K562 (cell line): ENCODE data around the gene RBM19. TPM values are rescaled to one million over a fixed set of nuclear protein-coding genes. Genes with fewer than 3 reads are reported as not detected.

Experiments
- ATAC-seq: fragments of 200-7000 bp; cut with Tn5 transposase; 3 replicates; pipeline ENCODE4 v1.9.1; 2020; ENCODE audit warnings: moderate library complexity
- BruUV-seq: library from RNA; stranded (reverse); fragments of 400-500 nt; replicated peaks from 2 replicates; lab custom pipeline; 2021; lab: Mats Ljungman, UMichigan
- CTCF ChIA-PET: fragments of 300-600 bp; formaldehyde crosslinking; extraction: SDS; loops from one replicate; lab custom pipeline; 2021; ENCODE audit warnings: low intra/inter-chr PET ratio; lab: Yijun Ruan, JAX
- POLR2A ChIA-PET: fragments of 300-600, 350-650 bp; sonication (Branson Sonifier 250); formaldehyde crosslinking; extraction: SDS; loops from one replicate; lab custom pipeline; 2021; ENCODE audit warnings: antibody characterized with exemption, inconsistent platforms; lab: Yijun Ruan, JAX
- DNase-seq, 4 experiments: peaks; one replicate each; pipeline versions ENCODE4 v3.0.0 to v3.0.0-alpha.2; 2011 to 2018; ENCODE audit warnings: low spot score in 3 of 4, mixed read lengths in 3 of 4; ENCODE audit errors: extremely low read depth in 1 of 4
- FAIRE-seq: peaks from 2 replicates; lab custom pipeline; 2011; peaks lifted over from hg19 to GRCh38; lab: Jason Lieb, UNC
- H2AFZ ChIP-seq: 2 replicates; pipeline ENCODE4 v1.6.0; 2011; ENCODE audit warnings: low read depth, low read length, control low read depth, inconsistent platforms
- H3K27ac ChIP-seq: fragments of 200-600 bp; 3 replicates; pipeline ENCODE4 v1.8.0; 2011; ENCODE audit warnings: low read depth, mild to moderate bottlenecking, control low read depth, inconsistent platforms, low read length, moderate library complexity, mixed read lengths; ENCODE audit errors: extremely low read depth
- H3K27me3 ChIP-seq, 2 experiments: fragments of 300-600 bp in 1 of 2; 2 replicates in 1 of 2; 3 replicates in 1 of 2; pipeline versions ENCODE4 v1.6.0 to v1.8.0; 2011; ENCODE audit warnings: inconsistent platforms in 2 of 2, low read length in 2 of 2, mild to moderate bottlenecking in 1 of 2, mixed read lengths in 1 of 2, moderate library complexity in 1 of 2; ENCODE audit not compliant: control insufficient read depth in 2 of 2, insufficient read depth in 2 of 2
- H3K36me3 ChIP-seq: fragments of 300-600 bp; 3 replicates; pipeline ENCODE4 v1.8.0; 2011; ENCODE audit warnings: mild to moderate bottlenecking, low read length, inconsistent platforms; ENCODE audit not compliant: control insufficient read depth, insufficient read depth
- H3K4me1 ChIP-seq, 2 experiments: fragments of 200-600 bp in 1 of 2; replicated peaks in 1 of 2; 2 replicates in 1 of 2; 3 replicates in 1 of 2; pipeline versions ENCODE4 v1.5.1 to v1.8.0; 2011; ENCODE audit warnings: inconsistent platforms in 2 of 2, low read length in 2 of 2, mild to moderate bottlenecking in 1 of 2, mixed read lengths in 1 of 2, moderate library complexity in 1 of 2; ENCODE audit not compliant: control insufficient read depth in 2 of 2, insufficient read depth in 2 of 2
- H3K4me2 ChIP-seq: 2 replicates; pipeline ENCODE4 v1.6.1; 2011; ENCODE audit warnings: low read length, control low read depth, inconsistent platforms, mixed read lengths; ENCODE audit not compliant: insufficient read depth
- H3K4me3 ChIP-seq: fragments of 200-600 bp; sonication (generic), shearing (Covaris generic); 2 replicates; pipeline ENCODE4 v1.5.1; 2016; ENCODE audit warnings: control low read depth, inconsistent platforms
- H3K79me2 ChIP-seq: fragments of 200-600 bp; 3 replicates; pipeline ENCODE4 v1.8.0; 2011; ENCODE audit warnings: low read length, inconsistent platforms; ENCODE audit not compliant: control insufficient read depth, insufficient read depth
- H3K9ac ChIP-seq, 2 experiments: 2 replicates each; pipeline versions ENCODE4 v1.6.0 to v1.6.1; 2011; ENCODE audit warnings: low read depth in 2 of 2, low read length in 2 of 2, control low read depth in 1 of 2, inconsistent platforms in 1 of 2, mild to moderate bottlenecking in 1 of 2, mixed read lengths in 1 of 2; ENCODE audit not compliant: insufficient read depth in 1 of 2
- H3K9me1 ChIP-seq: one replicate; pipeline ENCODE4 v1.6.0; 2011; ENCODE audit warnings: inconsistent platforms, mild to moderate bottlenecking, low read length, moderate library complexity; ENCODE audit not compliant: control insufficient read depth, insufficient read depth
- H3K9me3 ChIP-seq: replicated peaks from 2 replicates; pipeline ENCODE4 v1.5.1; 2011; ENCODE audit warnings: low read depth, low read length, inconsistent platforms; ENCODE audit not compliant: control insufficient read depth, insufficient read depth
- H4K20me1 ChIP-seq: replicated peaks from 2 replicates; pipeline ENCODE4 v1.6.1; 2011; ENCODE audit warnings: low read length, inconsistent platforms, mixed read lengths; ENCODE audit not compliant: control insufficient read depth, insufficient read depth
- BRD9 ChIP-seq: fragments of 450-650 bp; IDR thresholded peaks from 2 replicates; pipeline ENCODE4 v1.6.1; 2018; ENCODE audit warnings: low read depth; ENCODE audit not compliant: partially characterized antibody
- DACH1 ChIP-seq: fragments of 450-650 bp; IDR thresholded peaks from 2 replicates; pipeline ENCODE4 v1.6.1; 2018; ENCODE audit not compliant: partially characterized antibody
- WGBS: fragments of 100-300 bp; shearing (Covaris generic); methylation state at CpG from one replicate; pipeline ENCODE4 v1.1.6; 2016; ENCODE audit warnings: low coverage, mixed read lengths; ENCODE audit not compliant: insufficient coverage; ENCODE audit errors: missing lambda C conversion rate; 5-methylcytosine and 5-hydroxymethylcytosine counted together
- in situ Hi-C: fragments of 300-500 bp; cut with MboI; formaldehyde crosslinking; loops from 4 replicates; pipeline ENCODE4 v1.15.0; 2018; ENCODE audit warnings: inconsistent platforms, mixed read lengths
- intact Hi-C: fragments of 100-400 bp; cut with micrococcal nuclease; formaldehyde crosslinking; loops from 2 replicates; pipeline ENCODE4 v1.14.2; 2022
- polyA plus RNA-seq, 8 experiments: library from polyadenylated mRNA; depleted of rRNA in 4 of 8; stranded (reverse) in 5 of 8; unstranded in 3 of 8; fragments of >200 nt; fragmentation: Nextera tagmentation in 2 of 8; fragmentation: Illumina TruSeq in 1 of 8; extraction: Ambion mirVana in 2 of 8; extraction: Trizol in 1 of 8; gene quantifications; 2 replicates each; pipeline versions ENCODE4 v1.2.1 to v1.2.3, GENCODE V29; 2011 to 2014; ENCODE audit warnings: inconsistent platforms in 1 of 8, missing spikeins in 1 of 8
- total RNA-seq, 7 experiments: library from RNA; depleted of rRNA in 6 of 7; stranded (reverse); fragments of >200 nt in 6 of 7; fragmentation: Illumina TruSeq in 2 of 7; extraction: Trizol in 2 of 7; gene quantifications; 2 replicates each; pipeline versions ENCODE4 v1.2.1 to v1.2.3, GENCODE V29; 2011 to 2021; ENCODE audit warnings: low replicate concordance in 1 of 7
- TF ChIP-seq, protein P1 (sequence below), 3 experiments: IDR thresholded peaks in 2 of 3; conservative IDR thresholded peaks in 1 of 3; 2 replicates each; pipeline ENCODE4 v1.5.1; 2011 to 2012; ENCODE audit warnings: low read length in 3 of 3, mild to moderate bottlenecking in 3 of 3, control low read depth in 2 of 3, improper control_type of control experiment in 1 of 3, inconsistent platforms in 1 of 3, low read depth in 1 of 3, mixed read lengths in 1 of 3, moderate library complexity in 1 of 3; ENCODE audit not compliant: insufficient read depth in 2 of 3
- TF ChIP-seq, protein P2 (sequence below): fragments of 450-650 bp; conservative IDR thresholded peaks from 2 replicates; pipeline ENCODE4 v1.6.1; 2016; ENCODE audit warnings: missing genetic modification characterization, low read depth, mild to moderate bottlenecking, missing compliant biosample characterization, moderate library complexity
- TF ChIP-seq, protein P3 (sequence below): sonication (generic); formaldehyde crosslinking; IDR thresholded peaks from 2 replicates; pipeline ENCODE4 v1.8.0; 2022; ENCODE audit warnings: missing genetic modification reagents, mild to moderate bottlenecking, borderline replicate concordance

Gene RBM19
- total and polyA plus RNA-seq, 9 of the 15 experiments (the other 6 are each of a cell fraction or from before 2014, with no cell fraction given): 16.0 to 58.4 (median 37.9) TPM

DNA sequence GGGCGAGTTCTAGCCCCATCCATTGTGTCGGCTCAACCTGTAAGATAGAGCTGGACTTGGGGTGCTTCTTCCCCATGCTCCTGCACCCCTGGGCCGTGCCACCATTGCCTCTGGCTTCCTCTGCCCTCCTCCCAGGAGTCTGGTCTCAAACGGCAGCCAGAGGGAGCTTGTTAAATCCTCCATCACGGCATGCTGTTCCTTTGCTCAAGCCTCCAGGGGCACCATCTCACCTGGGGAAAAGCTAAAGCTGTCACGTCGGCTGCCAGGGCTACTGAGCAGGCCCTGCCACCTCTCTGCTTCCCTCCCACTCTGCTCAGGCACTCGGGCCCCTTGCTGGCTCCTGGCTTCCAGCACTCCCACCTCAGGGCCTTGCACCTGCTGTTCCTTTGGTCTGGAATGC, 140.4 kb downstream of the RBM19 start:
- no peak overlapping the region for H3K4me3 ChIP-seq
- no peak overlapping the region for H2AFZ ChIP-seq
- H3K9me3 ChIP-seq: no peaks in the 10 kb centered on the region
- H3K27ac ChIP-seq: no peak overlapping the region
- H3K9me1 ChIP-seq: peaks cover 5% of the 10 kb centered on the region
- H3K9ac ChIP-seq: no peak overlapping the region; a peak in 1 of 4 replicates
- DNase-seq (no peak), ATAC-seq (no peak), FAIRE-seq (no peak)
- H4K20me1 ChIP-seq: peaks cover 7% of the 10 kb centered on the region; the same call in 1 of the 2 replicates
- H3K4me1 ChIP-seq: peaks cover 0 to 19% of the 10 kb centered on the region in 2 experiments; a peak in 4 of 5 replicates
- no peaks in the 10 kb centered on the region for H3K27me3 ChIP-seq
- H3K4me2 ChIP-seq: no peak overlapping the region
- H3K79me2 ChIP-seq: no peaks in the 10 kb centered on the region
- TF ChIP-seq, protein P1, sequence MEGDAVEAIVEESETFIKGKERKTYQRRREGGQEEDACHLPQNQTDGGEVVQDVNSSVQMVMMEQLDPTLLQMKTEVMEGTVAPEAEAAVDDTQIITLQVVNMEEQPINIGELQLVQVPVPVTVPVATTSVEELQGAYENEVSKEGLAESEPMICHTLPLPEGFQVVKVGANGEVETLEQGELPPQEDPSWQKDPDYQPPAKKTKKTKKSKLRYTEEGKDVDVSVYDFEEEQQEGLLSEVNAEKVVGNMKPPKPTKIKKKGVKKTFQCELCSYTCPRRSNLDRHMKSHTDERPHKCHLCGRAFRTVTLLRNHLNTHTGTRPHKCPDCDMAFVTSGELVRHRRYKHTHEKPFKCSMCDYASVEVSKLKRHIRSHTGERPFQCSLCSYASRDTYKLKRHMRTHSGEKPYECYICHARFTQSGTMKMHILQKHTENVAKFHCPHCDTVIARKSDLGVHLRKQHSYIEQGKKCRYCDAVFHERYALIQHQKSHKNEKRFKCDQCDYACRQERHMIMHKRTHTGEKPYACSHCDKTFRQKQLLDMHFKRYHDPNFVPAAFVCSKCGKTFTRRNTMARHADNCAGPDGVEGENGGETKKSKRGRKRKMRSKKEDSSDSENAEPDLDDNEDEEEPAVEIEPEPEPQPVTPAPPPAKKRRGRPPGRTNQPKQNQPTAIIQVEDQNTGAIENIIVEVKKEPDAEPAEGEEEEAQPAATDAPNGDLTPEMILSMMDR (IDR thresholded peaks at IDR 0.05 in 2 of 3, conservative IDR thresholded peaks at IDR 0.05 in 1 of 3; ENCODE audit: insufficient read depth in 2 of 3, low read depth in 1 of 3, low read length in 3 of 3): 0 out of 6 replicates have a peak, but pooled peaks of 1 of the 3 experiments have one; percentile 24
- TF ChIP-seq DACH1: no peak
- 71% methylated on average over 6 of the region's 8 CpGs for WGBS
- ChIA-PET CTCF (interaction anchor here (0.6 kb wide), 1 partner anchor 83 kb away, joined by 3 read pairs; no protein-coding TSS in a partner anchor), POLR2A (no interaction called here)
- intact Hi-C loops (no loop called here), in situ Hi-C loops (no loop called here)
- H3K36me3 ChIP-seq: peaks cover 16% of the 10 kb centered on the region; the same call in 2 of the 3 replicates
- no TSS peak for BruUV-seq

DNA sequence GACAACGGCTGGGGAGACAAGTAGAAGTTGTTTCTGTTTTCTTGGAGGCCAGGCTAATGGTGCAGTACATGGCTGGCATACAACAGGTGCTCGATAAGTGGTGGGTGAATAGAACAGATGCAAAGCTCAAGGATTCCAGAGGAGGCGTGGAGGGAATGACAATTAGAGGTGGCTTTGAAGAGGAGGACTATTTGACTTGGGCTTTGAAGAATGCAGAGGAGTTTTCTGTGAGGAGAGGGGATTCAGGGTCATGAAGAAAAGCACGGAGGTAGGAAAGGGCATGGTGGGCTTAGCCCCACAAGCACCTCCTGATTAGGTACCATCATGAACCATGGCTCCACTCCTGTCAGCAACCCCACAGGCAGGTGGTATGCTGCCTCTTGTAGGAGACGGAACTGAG, 142.3 kb downstream of the RBM19 start:
- H3K9me3 ChIP-seq: no peaks in the 10 kb centered on the region

More for the DNA sequence above, 142.3 kb downstream of the RBM19 start:
- intact Hi-C loops: no loop called here
- no peak for TF ChIP-seq BRD9
- TF ChIP-seq, protein P2, sequence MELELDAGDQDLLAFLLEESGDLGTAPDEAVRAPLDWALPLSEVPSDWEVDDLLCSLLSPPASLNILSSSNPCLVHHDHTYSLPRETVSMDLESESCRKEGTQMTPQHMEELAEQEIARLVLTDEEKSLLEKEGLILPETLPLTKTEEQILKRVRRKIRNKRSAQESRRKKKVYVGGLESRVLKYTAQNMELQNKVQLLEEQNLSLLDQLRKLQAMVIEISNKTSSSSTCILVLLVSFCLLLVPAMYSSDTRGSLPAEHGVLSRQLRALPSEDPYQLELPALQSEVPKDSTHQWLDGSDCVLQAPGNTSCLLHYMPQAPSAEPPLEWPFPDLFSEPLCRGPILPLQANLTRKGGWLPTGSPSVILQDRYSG (tag): no peak
- TF ChIP-seq, protein P3, sequence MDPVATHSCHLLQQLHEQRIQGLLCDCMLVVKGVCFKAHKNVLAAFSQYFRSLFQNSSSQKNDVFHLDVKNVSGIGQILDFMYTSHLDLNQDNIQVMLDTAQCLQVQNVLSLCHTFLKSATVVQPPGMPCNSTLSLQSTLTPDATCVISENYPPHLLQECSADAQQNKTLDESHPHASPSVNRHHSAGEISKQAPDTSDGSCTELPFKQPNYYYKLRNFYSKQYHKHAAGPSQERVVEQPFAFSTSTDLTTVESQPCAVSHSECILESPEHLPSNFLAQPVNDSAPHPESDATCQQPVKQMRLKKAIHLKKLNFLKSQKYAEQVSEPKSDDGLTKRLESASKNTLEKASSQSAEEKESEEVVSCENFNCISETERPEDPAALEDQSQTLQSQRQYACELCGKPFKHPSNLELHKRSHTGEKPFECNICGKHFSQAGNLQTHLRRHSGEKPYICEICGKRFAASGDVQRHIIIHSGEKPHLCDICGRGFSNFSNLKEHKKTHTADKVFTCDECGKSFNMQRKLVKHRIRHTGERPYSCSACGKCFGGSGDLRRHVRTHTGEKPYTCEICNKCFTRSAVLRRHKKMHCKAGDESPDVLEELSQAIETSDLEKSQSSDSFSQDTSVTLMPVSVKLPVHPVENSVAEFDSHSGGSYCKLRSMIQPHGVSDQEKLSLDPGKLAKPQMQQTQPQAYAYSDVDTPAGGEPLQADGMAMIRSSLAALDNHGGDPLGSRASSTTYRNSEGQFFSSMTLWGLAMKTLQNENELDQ (CRISPR knock-in tag): no peak
- peaks cover 16% of the 10 kb centered on the region; the same call in 2 of the 3 replicates for H3K36me3 ChIP-seq
- no peak overlapping the region for H3K4me3 ChIP-seq
- FAIRE-seq (no peak), ATAC-seq (no peak), DNase-seq (no peak)
- H3K79me2 ChIP-seq: no peaks in the 10 kb centered on the region
- ChIA-PET POLR2A (no interaction called here), CTCF (no interaction called here)
- H3K4me2 ChIP-seq: no peak overlapping the region
- BruUV-seq: no TSS peak
- H3K27ac ChIP-seq: no peak overlapping the region
- no peaks in the 10 kb centered on the region for H3K27me3 ChIP-seq
- peaks cover 5 to 33% of the 10 kb centered on the region in 2 experiments; a peak in 4 of 5 replicates for H3K4me1 ChIP-seq
- H3K9me1 ChIP-seq: peaks cover 5% of the 10 kb centered on the region
- WGBS: 65% methylated on average over 5 of the region's 5 CpGs
- peak overlapping the region in 1 of 2 experiments; percentile 32; a peak in 1 of 4 replicates for H3K9ac ChIP-seq
- in situ Hi-C loops: no loop called here
- peaks cover 7% of the 10 kb centered on the region; the same call in 1 of the 2 replicates for H4K20me1 ChIP-seq
- no peak overlapping the region for H2AFZ ChIP-seq
